Liver (tissue), 3 donors: Measurements from ENCODE around the gene DESI1.

Source experiments
- GABPA ChIP-seq, 2 donors: IDR thresholded peaks in 1 of 2; conservative IDR thresholded peaks in 1 of 2; 2 replicates each; pipeline ENCODE4 v1.6.1; 2016; ENCODE audit warnings: antibody characterized with exemption in 2 of 2, mild to moderate bottlenecking in 1 of 2, moderate library complexity in 1 of 2
- HNF4G ChIP-seq: IDR thresholded peaks from 2 replicates; pipeline ENCODE4 v1.6.1; 2016; ENCODE audit warnings: antibody characterized with exemption
- RXRA ChIP-seq, 2 donors: IDR thresholded peaks; 2 replicates each; pipeline ENCODE4 v1.6.1; 2017 to 2018; ENCODE audit warnings: antibody characterized with exemption in 2 of 2, mild to moderate bottlenecking in 1 of 2
- SP1 ChIP-seq: IDR thresholded peaks from 2 replicates; pipeline ENCODE4 v1.6.1; 2018; ENCODE audit warnings: antibody characterized with exemption, mild to moderate bottlenecking
- TF ChIP-seq, protein P1 (sequence below): fragments of 150-350 bp; IDR thresholded peaks from 2 replicates; pipeline ENCODE4 v1.5.1; 2017; ENCODE audit warnings: improper control_type of control experiment, low read depth, low read length; ENCODE audit not compliant: missing input control
- TF ChIP-seq, protein P2 (sequence below): IDR thresholded peaks from 2 replicates; pipeline ENCODE4 v1.6.1; 2016; ENCODE audit warnings: antibody characterized with exemption
- TF ChIP-seq, protein P3 (sequence below): IDR thresholded peaks from 2 replicates; pipeline ENCODE4 v1.6.1; 2016; ENCODE audit warnings: antibody characterized with exemption, mild to moderate bottlenecking
- donor health status: healthy.
- donor health status: healthy.

DNA sequence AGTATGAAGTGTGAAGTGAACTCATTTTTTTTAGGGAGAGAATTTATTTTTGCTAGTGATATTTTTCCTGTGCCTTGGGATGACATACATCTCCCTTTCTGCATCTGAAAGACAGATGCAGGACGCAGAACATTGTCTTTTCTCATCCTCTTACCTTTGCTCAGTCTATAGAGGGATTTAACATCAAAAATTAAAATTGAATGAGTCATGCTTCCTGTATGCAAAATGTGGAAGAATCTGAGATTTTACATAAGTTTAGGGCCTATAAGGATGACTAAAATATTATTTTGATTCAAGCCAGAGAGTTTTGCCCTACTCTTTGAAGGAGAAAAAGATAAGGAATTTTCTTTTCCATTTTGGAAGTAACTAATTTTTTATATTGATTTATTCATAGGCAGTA is 27.6 kb upstream of the DESI1 start:
- TF ChIP-seq, protein P1, sequence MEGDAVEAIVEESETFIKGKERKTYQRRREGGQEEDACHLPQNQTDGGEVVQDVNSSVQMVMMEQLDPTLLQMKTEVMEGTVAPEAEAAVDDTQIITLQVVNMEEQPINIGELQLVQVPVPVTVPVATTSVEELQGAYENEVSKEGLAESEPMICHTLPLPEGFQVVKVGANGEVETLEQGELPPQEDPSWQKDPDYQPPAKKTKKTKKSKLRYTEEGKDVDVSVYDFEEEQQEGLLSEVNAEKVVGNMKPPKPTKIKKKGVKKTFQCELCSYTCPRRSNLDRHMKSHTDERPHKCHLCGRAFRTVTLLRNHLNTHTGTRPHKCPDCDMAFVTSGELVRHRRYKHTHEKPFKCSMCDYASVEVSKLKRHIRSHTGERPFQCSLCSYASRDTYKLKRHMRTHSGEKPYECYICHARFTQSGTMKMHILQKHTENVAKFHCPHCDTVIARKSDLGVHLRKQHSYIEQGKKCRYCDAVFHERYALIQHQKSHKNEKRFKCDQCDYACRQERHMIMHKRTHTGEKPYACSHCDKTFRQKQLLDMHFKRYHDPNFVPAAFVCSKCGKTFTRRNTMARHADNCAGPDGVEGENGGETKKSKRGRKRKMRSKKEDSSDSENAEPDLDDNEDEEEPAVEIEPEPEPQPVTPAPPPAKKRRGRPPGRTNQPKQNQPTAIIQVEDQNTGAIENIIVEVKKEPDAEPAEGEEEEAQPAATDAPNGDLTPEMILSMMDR = no peak
- TF ChIP-seq, protein P2, sequence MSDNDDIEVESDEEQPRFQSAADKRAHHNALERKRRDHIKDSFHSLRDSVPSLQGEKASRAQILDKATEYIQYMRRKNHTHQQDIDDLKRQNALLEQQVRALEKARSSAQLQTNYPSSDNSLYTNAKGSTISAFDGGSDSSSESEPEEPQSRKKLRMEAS = no peak
- TF ChIP-seq RXRA (IDR thresholded peaks at IDR 0.05) (no peak), SP1 (no peak), HNF4G (no peak), GABPA (IDR thresholded peaks at IDR 0.05 in 1 of 2, conservative IDR thresholded peaks at IDR 0.05 in 1 of 2) (no peak)
- TF ChIP-seq, protein P3, sequence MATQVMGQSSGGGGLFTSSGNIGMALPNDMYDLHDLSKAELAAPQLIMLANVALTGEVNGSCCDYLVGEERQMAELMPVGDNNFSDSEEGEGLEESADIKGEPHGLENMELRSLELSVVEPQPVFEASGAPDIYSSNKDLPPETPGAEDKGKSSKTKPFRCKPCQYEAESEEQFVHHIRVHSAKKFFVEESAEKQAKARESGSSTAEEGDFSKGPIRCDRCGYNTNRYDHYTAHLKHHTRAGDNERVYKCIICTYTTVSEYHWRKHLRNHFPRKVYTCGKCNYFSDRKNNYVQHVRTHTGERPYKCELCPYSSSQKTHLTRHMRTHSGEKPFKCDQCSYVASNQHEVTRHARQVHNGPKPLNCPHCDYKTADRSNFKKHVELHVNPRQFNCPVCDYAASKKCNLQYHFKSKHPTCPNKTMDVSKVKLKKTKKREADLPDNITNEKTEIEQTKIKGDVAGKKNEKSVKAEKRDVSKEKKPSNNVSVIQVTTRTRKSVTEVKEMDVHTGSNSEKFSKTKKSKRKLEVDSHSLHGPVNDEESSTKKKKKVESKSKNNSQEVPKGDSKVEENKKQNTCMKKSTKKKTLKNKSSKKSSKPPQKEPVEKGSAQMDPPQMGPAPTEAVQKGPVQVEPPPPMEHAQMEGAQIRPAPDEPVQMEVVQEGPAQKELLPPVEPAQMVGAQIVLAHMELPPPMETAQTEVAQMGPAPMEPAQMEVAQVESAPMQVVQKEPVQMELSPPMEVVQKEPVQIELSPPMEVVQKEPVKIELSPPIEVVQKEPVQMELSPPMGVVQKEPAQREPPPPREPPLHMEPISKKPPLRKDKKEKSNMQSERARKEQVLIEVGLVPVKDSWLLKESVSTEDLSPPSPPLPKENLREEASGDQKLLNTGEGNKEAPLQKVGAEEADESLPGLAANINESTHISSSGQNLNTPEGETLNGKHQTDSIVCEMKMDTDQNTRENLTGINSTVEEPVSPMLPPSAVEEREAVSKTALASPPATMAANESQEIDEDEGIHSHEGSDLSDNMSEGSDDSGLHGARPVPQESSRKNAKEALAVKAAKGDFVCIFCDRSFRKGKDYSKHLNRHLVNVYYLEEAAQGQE = no peak
